Fibroblast of lung (primary cell): ENCODE measurements around the gene ARID1B.

ENCODE experiments used
- CTCF ChIP-seq, 2 donors: IDR thresholded peaks in 1 of 2; conservative IDR thresholded peaks in 1 of 2; 1 replicate in 1 of 2; 2 replicates in 1 of 2; pipeline ENCODE4 v1.5.1; 2011 to 2012; ENCODE audit warnings: low read length in 2 of 2, control low read depth in 1 of 2, inconsistent platforms in 1 of 2, low read depth in 1 of 2, mild to moderate bottlenecking in 1 of 2
- EZH2 ChIP-seq: IDR thresholded peaks from 2 replicates; pipeline ENCODE4 v1.5.1; 2012; ENCODE audit warnings: low read length, control low read depth, mild to moderate bottlenecking; ENCODE audit errors: missing control alignments

DNA sequence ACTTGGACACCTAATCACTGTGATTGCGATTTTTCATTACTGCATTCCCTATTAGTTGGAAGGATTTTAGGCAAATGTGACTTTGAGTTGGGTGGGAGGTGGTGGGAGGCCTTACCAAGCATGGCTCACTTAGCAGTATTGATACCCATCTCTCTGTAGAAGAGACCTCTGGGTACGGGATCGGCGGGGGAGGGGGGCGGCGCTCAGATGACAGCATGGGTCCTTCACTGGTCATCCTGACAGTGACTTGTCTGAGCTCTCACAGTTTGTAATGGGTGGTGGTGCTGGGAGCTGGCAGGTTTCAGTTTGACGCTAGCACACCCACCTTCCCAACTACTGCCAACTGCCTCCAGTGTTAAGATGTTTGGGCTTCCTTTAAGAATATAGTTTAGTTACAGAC, 231.4 kb downstream of the ARID1B start:
- no peak for TF ChIP-seq CTCF (conservative IDR thresholded peaks at IDR 0.05 in 1 of 2, IDR thresholded peaks at IDR 0.05 in 1 of 2; ENCODE audit: low read depth in 1 of 2, low read length in 2 of 2)
- TF ChIP-seq EZH2: no peak
